ENCODE data around the gene VPS13D. TPM values are rescaled to one million over a fixed set of nuclear protein-coding genes. Genes with fewer than 3 reads are reported as not detected.

The VPS13D gene
- total RNA-seq, 1 experiment from 2014 or later, result 31.6 TPM

DNA sequence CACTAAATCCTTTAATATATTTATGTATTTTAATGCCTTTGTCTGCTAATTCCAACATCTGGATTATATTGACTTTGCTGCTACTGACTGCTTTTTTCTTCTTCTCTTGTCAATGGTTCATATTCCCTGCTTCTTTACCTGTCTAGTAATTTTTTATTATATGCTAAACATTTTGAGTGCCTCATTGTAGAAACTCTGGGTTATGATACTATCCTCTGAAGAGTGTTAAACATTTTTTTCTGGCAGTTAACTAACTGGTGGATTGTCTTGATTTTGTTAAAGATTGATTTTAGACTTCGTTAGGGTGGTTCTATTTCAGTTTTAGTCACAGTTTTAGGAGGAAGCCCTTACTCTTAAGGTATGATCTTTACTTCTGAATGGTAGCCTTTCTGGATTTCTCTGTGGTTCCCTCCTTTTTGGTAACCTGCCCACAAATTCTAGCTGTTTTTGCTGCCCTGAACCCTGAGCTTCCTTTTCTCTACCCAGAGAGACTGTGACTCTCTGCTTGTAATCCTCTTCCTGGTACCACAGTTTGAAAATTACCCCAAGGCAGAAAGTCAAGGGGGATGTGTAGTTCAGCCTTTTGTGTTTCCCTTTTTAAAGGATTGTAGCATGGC lies 306.3 kb downstream of the VPS13D start:
- H3K9ac ChIP-seq (ENCODE audit: low read length), result no peak overlapping the region
- TF ChIP-seq YY1 (IDR thresholded peaks at IDR 0.05; ENCODE audit: extremely low read depth, insufficient replicate concordance, low read depth, low read length), result no peak
- ATAC-seq (no peak), DNase-seq (ENCODE audit: low read depth, low spot score) (no peak)
- CTCF ChIA-PET, result interaction anchor here (0.7 kb wide), 1 partner anchor 66 kb away, joined by 3 read pairs; no protein-coding TSS in a partner anchor
- H3K4me3 ChIP-seq (replicated peaks in 1 of 2; ENCODE audit: low read depth in 1 of 2, low read length in 2 of 2), result no peak overlapping the region
- H3K4me1 ChIP-seq (ENCODE audit: control insufficient read depth in 1 of 2, insufficient read depth in 2 of 2, low read length in 2 of 2), result peaks cover 21 to 34% of the 10 kb centered on the region in 2 experiments
- no peaks in the 10 kb centered on the region for H4K20me1 ChIP-seq (ENCODE audit: insufficient read depth)
- no peak overlapping the region for H3K27ac ChIP-seq (ENCODE audit: low read depth, low read length)
- intact Hi-C loops (cut with micrococcal nuclease), result no loop called here
- H3K36me3 ChIP-seq (ENCODE audit: control insufficient read depth in 1 of 2, insufficient read depth in 2 of 2, low read length in 2 of 2), result no peaks in the 10 kb centered on the region
- RAD21 ChIA-PET (ENCODE audit: low non-redundant PET in 1 of 2, low total read pairs in 2 of 2, uncharacterized antibody in 2 of 2, unreplicated experiment in 2 of 2), result no interaction called here
- POLR2A ChIA-PET, result interaction anchor here (0.7 kb wide), 1 partner anchor 149 kb away, joined by 3 read pairs; no protein-coding TSS in a partner anchor
- H3K79me2 ChIP-seq (ENCODE audit: insufficient read depth, low read length), result no peaks in the 10 kb centered on the region
- no peaks in the 10 kb centered on the region for H3K9me2 ChIP-seq (ENCODE audit: insufficient read depth)
- no peak overlapping the region for H2AFZ ChIP-seq (ENCODE audit: low read depth, low read length, poor library complexity, severe bottlenecking)
- BruUV-seq (replicated peaks), result no TSS peak
- H3K9me3 ChIP-seq (ENCODE audit: control insufficient read depth in 1 of 2, insufficient read depth in 1 of 2, low read depth in 1 of 2, low read length in 2 of 2), result no peaks in the 10 kb centered on the region
- no peak overlapping the region for H3K4me2 ChIP-seq (ENCODE audit: low read length)
- no peaks in the 10 kb centered on the region for H3K27me3 ChIP-seq (ENCODE audit: insufficient read depth, low read length)

DNA sequence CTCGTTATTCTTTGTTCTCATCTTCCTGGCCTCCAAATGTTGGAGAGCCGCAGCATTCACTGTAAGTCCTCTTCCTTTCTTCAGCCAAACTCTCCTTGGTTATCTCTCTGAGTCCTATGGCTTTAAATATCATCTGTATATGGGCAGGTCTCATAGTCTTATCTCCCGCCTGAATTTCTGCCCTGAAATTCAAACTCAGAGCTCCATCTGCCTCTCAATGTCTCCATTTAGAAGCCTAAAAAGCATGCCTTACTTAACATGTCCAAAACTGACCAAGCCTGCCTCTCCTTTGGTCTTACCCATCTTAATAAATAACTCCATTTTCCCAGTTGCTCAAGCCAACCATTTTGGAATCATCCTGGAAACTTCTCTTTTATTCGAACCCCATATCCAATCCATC lies 307.5 kb downstream of the VPS13D start:
- H3K9me3 ChIP-seq (ENCODE audit: control insufficient read depth in 1 of 2, insufficient read depth in 1 of 2, low read depth in 1 of 2, low read length in 2 of 2), result no peaks in the 10 kb centered on the region
- CTCF ChIA-PET, result no interaction called here
- POLR2A ChIA-PET, result interaction anchor here (1.0 kb wide), 1 partner anchor 52 kb away, joined by 3 read pairs; no protein-coding TSS in a partner anchor
- peaks cover 27 to 46% of the 10 kb centered on the region in 2 experiments for H3K4me1 ChIP-seq (ENCODE audit: control insufficient read depth in 1 of 2, insufficient read depth in 2 of 2, low read length in 2 of 2)
- no peak overlapping the region for H2AFZ ChIP-seq (ENCODE audit: low read depth, low read length, poor library complexity, severe bottlenecking)
- no peak overlapping the region for H3K4me2 ChIP-seq (ENCODE audit: low read length)
- no TSS peak for BruUV-seq (replicated peaks)
- no peak overlapping the region for H3K27ac ChIP-seq (ENCODE audit: low read depth, low read length)
- no peak overlapping the region for H3K9ac ChIP-seq (ENCODE audit: low read length)
- no peak overlapping the region for H3K4me3 ChIP-seq (replicated peaks in 1 of 2; ENCODE audit: low read depth in 1 of 2, low read length in 2 of 2)
- H3K27me3 ChIP-seq (ENCODE audit: insufficient read depth, low read length), result no peaks in the 10 kb centered on the region
- RAD21 ChIA-PET (ENCODE audit: low non-redundant PET in 1 of 2, low total read pairs in 2 of 2, uncharacterized antibody in 2 of 2, unreplicated experiment in 2 of 2), result no interaction called here
- H4K20me1 ChIP-seq (ENCODE audit: insufficient read depth), result no peaks in the 10 kb centered on the region
- no peaks in the 10 kb centered on the region for H3K9me2 ChIP-seq (ENCODE audit: insufficient read depth)
- ATAC-seq (no peak), DNase-seq (ENCODE audit: low read depth, low spot score) (no peak)
- H3K36me3 ChIP-seq (ENCODE audit: control insufficient read depth in 1 of 2, insufficient read depth in 2 of 2, low read length in 2 of 2), result no peaks in the 10 kb centered on the region
- intact Hi-C loops (cut with micrococcal nuclease), result no loop called here
- H3K79me2 ChIP-seq (ENCODE audit: insufficient read depth, low read length), result no peaks in the 10 kb centered on the region
- TF ChIP-seq POLR2A (IDR thresholded peaks at IDR 0.05; ENCODE audit: borderline replicate concordance, extremely low read depth, insufficient read depth, insufficient read length) (no peak), SRF (IDR thresholded peaks at IDR 0.05; ENCODE audit: low read depth) (no peak), EZH2 (IDR thresholded peaks at IDR 0.05) (no peak), ELF1 (IDR thresholded peaks at IDR 0.05; ENCODE audit: borderline replicate concordance, low read depth) (no peak), TCF7L2 (IDR thresholded peaks at IDR 0.05; ENCODE audit: borderline replicate concordance, extremely low read depth, insufficient read depth, insufficient read length) (no peak), CBX3 (IDR thresholded peaks at IDR 0.05; ENCODE audit: low read depth) (no peak), FOSL1 (IDR thresholded peaks at IDR 0.05; ENCODE audit: low read depth) (no peak), POLR2AphosphoS5 (IDR thresholded peaks at IDR 0.05; ENCODE audit: low read depth, low read length) (no peak), RAD21 (IDR thresholded peaks at IDR 0.05; ENCODE audit: low read depth) (no peak), EZH2phosphoT487 (IDR thresholded peaks at IDR 0.05; ENCODE audit: borderline replicate concordance) (no peak), CEBPB (IDR thresholded peaks at IDR 0.05; ENCODE audit: low read depth) (no peak), JUND (IDR thresholded peaks at IDR 0.05) (no peak), EGR1 (IDR thresholded peaks at IDR 0.05; ENCODE audit: low read depth) (no peak)
- TF ChIP-seq, protein P1, sequence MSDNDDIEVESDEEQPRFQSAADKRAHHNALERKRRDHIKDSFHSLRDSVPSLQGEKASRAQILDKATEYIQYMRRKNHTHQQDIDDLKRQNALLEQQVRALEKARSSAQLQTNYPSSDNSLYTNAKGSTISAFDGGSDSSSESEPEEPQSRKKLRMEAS (IDR thresholded peaks at IDR 0.05), result no peak
- TF ChIP-seq, protein P2, sequence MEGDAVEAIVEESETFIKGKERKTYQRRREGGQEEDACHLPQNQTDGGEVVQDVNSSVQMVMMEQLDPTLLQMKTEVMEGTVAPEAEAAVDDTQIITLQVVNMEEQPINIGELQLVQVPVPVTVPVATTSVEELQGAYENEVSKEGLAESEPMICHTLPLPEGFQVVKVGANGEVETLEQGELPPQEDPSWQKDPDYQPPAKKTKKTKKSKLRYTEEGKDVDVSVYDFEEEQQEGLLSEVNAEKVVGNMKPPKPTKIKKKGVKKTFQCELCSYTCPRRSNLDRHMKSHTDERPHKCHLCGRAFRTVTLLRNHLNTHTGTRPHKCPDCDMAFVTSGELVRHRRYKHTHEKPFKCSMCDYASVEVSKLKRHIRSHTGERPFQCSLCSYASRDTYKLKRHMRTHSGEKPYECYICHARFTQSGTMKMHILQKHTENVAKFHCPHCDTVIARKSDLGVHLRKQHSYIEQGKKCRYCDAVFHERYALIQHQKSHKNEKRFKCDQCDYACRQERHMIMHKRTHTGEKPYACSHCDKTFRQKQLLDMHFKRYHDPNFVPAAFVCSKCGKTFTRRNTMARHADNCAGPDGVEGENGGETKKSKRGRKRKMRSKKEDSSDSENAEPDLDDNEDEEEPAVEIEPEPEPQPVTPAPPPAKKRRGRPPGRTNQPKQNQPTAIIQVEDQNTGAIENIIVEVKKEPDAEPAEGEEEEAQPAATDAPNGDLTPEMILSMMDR (IDR thresholded peaks at IDR 0.05 in 2 of 3, conservative IDR thresholded peaks at IDR 0.05 in 1 of 3; ENCODE audit: borderline replicate concordance in 1 of 3, insufficient read depth in 1 of 3, low read depth in 2 of 3, low read length in 2 of 3), result no peak

Data from HCT116 (cell line).